ENCODE data around the gene PTCRA.

Gene PTCRA

GRCh38 chr6:42968126-42968701 lies 52.4 kb downstream of the PTCRA start:
- no peak for FAIRE-seq
- TF ChIP-seq POLR2A (IDR thresholded peaks at IDR 0.05; ENCODE audit: low read depth, low read length): no peak
- no peak for TF ChIP-seq SPI1 (IDR thresholded peaks at IDR 0.05; ENCODE audit: low read depth, low read length)
- no peak for TF ChIP-seq TAF1 (IDR thresholded peaks at IDR 0.05; ENCODE audit: low read depth, low read length)
- TF ChIP-seq POLR2AphosphoS5 (IDR thresholded peaks at IDR 0.05; ENCODE audit: low read depth, low read length): no peak
- TF ChIP-seq POU2F2 (IDR thresholded peaks at IDR 0.05; ENCODE audit: low read depth, low read length): no peak
- no peak for TF ChIP-seq PAX5 (IDR thresholded peaks at IDR 0.05; ENCODE audit: insufficient read depth, low read length, severe bottlenecking)
- DNase-seq (ENCODE audit: insufficient read length, low spot score): no peak

- no peak for FAIRE-seq
Observed at GRCh38 chr6:42968783-42969182, 52.9 kb downstream of the PTCRA start.

GRCh38 chr6:42969431-42969830 lies 53.6 kb downstream of the PTCRA start:
- DNase-seq (ENCODE audit: insufficient read length, low spot score) (no peak), FAIRE-seq (no peak)
- no peak for TF ChIP-seq POLR2A (IDR thresholded peaks at IDR 0.05; ENCODE audit: low read depth, low read length)
- TF ChIP-seq SPI1 (IDR thresholded peaks at IDR 0.05; ENCODE audit: low read depth, low read length): no peak
- no peak for TF ChIP-seq POU2F2 (IDR thresholded peaks at IDR 0.05; ENCODE audit: low read depth, low read length)
- no peak for TF ChIP-seq TAF1 (IDR thresholded peaks at IDR 0.05; ENCODE audit: low read depth, low read length)

More at GRCh38 chr6:42968783-42969182, 52.9 kb downstream of the PTCRA start:
- no peak for TF ChIP-seq POLR2A (IDR thresholded peaks at IDR 0.05; ENCODE audit: low read depth, low read length)
- TF ChIP-seq POLR2AphosphoS5 (IDR thresholded peaks at IDR 0.05; ENCODE audit: low read depth, low read length): no peak
- no peak for TF ChIP-seq PAX5 (IDR thresholded peaks at IDR 0.05; ENCODE audit: insufficient read depth, low read length, severe bottlenecking)
- no peak for TF ChIP-seq TAF1 (IDR thresholded peaks at IDR 0.05; ENCODE audit: low read depth, low read length)
- no peak for TF ChIP-seq POU2F2 (IDR thresholded peaks at IDR 0.05; ENCODE audit: low read depth, low read length)
- no peak for TF ChIP-seq SPI1 (IDR thresholded peaks at IDR 0.05; ENCODE audit: low read depth, low read length)
- no peak for DNase-seq (ENCODE audit: insufficient read length, low spot score)

GRCh38 chr6:42969934-42970333 lies 54.1 kb downstream of the PTCRA start:
- DNase-seq (ENCODE audit: insufficient read length, low spot score) (no peak), FAIRE-seq (no peak)
- TF ChIP-seq POLR2A (IDR thresholded peaks at IDR 0.05; ENCODE audit: low read depth, low read length) (no peak), PAX5 (IDR thresholded peaks at IDR 0.05; ENCODE audit: insufficient read depth, low read length, severe bottlenecking) (no peak), SPI1 (IDR thresholded peaks at IDR 0.05; ENCODE audit: low read depth, low read length) (no peak), POLR2AphosphoS5 (IDR thresholded peaks at IDR 0.05; ENCODE audit: low read depth, low read length) (no peak), TAF1 (IDR thresholded peaks at IDR 0.05; ENCODE audit: low read depth, low read length) (no peak), POU2F2 (IDR thresholded peaks at IDR 0.05; ENCODE audit: low read depth, low read length) (no peak)

GRCh38 chr6:42970871-42971612 lies 55.2 kb downstream of the PTCRA start:
- no peak for DNase-seq (ENCODE audit: insufficient read length, low spot score)
- FAIRE-seq: no peak
- TF ChIP-seq PAX5 (IDR thresholded peaks at IDR 0.05; ENCODE audit: insufficient read depth, low read length, severe bottlenecking) (no peak), SPI1 (IDR thresholded peaks at IDR 0.05; ENCODE audit: low read depth, low read length) (no peak), TAF1 (IDR thresholded peaks at IDR 0.05; ENCODE audit: low read depth, low read length) (no peak), POLR2A (IDR thresholded peaks at IDR 0.05; ENCODE audit: low read depth, low read length) (no peak), POLR2AphosphoS5 (IDR thresholded peaks at IDR 0.05; ENCODE audit: low read depth, low read length) (no peak), POU2F2 (IDR thresholded peaks at IDR 0.05; ENCODE audit: low read depth, low read length) (no peak)

GRCh38 chr6:42971746-42972327 lies 56.0 kb downstream of the PTCRA start:
- FAIRE-seq: no peak
- TF ChIP-seq TAF1 (IDR thresholded peaks at IDR 0.05; ENCODE audit: low read depth, low read length) (no peak), PAX5 (IDR thresholded peaks at IDR 0.05; ENCODE audit: insufficient read depth, low read length, severe bottlenecking) (no peak), POLR2AphosphoS5 (IDR thresholded peaks at IDR 0.05; ENCODE audit: low read depth, low read length) (no peak), POLR2A (IDR thresholded peaks at IDR 0.05; ENCODE audit: low read depth, low read length) (no peak), SPI1 (IDR thresholded peaks at IDR 0.05; ENCODE audit: low read depth, low read length) (no peak), POU2F2 (IDR thresholded peaks at IDR 0.05; ENCODE audit: low read depth, low read length) (no peak)
- no peak for DNase-seq (ENCODE audit: insufficient read length, low spot score)

GRCh38 chr6:42973926-42974325 lies 58.1 kb downstream of the PTCRA start:
- TF ChIP-seq SPI1 (IDR thresholded peaks at IDR 0.05; ENCODE audit: low read depth, low read length): no peak
- no peak for TF ChIP-seq POLR2AphosphoS5 (IDR thresholded peaks at IDR 0.05; ENCODE audit: low read depth, low read length)
- TF ChIP-seq POLR2A (IDR thresholded peaks at IDR 0.05; ENCODE audit: low read depth, low read length): no peak
- TF ChIP-seq POU2F2 (IDR thresholded peaks at IDR 0.05; ENCODE audit: low read depth, low read length): no peak
- no peak for TF ChIP-seq PAX5 (IDR thresholded peaks at IDR 0.05; ENCODE audit: insufficient read depth, low read length, severe bottlenecking)
- TF ChIP-seq TAF1 (IDR thresholded peaks at IDR 0.05; ENCODE audit: low read depth, low read length): no peak
- DNase-seq (ENCODE audit: insufficient read length, low spot score): no peak
- FAIRE-seq: no peak

- FAIRE-seq (no peak), DNase-seq (ENCODE audit: insufficient read length, low spot score) (no peak)
- TF ChIP-seq SPI1 (IDR thresholded peaks at IDR 0.05; ENCODE audit: low read depth, low read length): no peak
- TF ChIP-seq TAF1 (IDR thresholded peaks at IDR 0.05; ENCODE audit: low read depth, low read length): no peak
Observed at GRCh38 chr6:42974919-42975505, 59.2 kb downstream of the PTCRA start.

Data from GM12891 (cell line).